ENCODE measurements around the gene GTF3A.

GTF3A gene

GRCh38 chr13:27474751-27475268 lies 50.4 kb downstream of the GTF3A start:
- Histone ChIP-seq H3K4me3 (ENCODE audit: low read length) (no peak overlapping the region), H3K9ac (ENCODE audit: low read length) (no peak overlapping the region), H3K9me3 (ENCODE audit: control insufficient read depth, low read length) (no peaks in the 10 kb centered on the region), H3K36me3 (ENCODE audit: control insufficient read depth, insufficient read depth, low read length, severe bottlenecking) (no peaks in the 10 kb centered on the region), H3K27me3 (replicated peaks; ENCODE audit: control insufficient read depth, insufficient read depth, low read length) (peaks cover 4% of the 10 kb centered on the region), H3K4me1 (ENCODE audit: control insufficient read depth, insufficient read depth, low read length) (peaks cover 10% of the 10 kb centered on the region)
- DNase-seq (ENCODE audit: low read depth): no peak

- no peaks in the 10 kb centered on the region for H3K36me3 ChIP-seq (ENCODE audit: control insufficient read depth, insufficient read depth, low read length, severe bottlenecking)
- DNase-seq (ENCODE audit: low read depth): peak; percentile 44
- peak overlapping the region; percentile 23 for H3K4me3 ChIP-seq (ENCODE audit: low read length)
- H3K9me3 ChIP-seq (ENCODE audit: control insufficient read depth, low read length): peaks cover 7% of the 10 kb centered on the region
- peaks cover 15% of the 10 kb centered on the region for H3K27me3 ChIP-seq (replicated peaks; ENCODE audit: control insufficient read depth, insufficient read depth, low read length)
- no peak overlapping the region for H3K9ac ChIP-seq (ENCODE audit: low read length)
- peaks cover 10% of the 10 kb centered on the region for H3K4me1 ChIP-seq (ENCODE audit: control insufficient read depth, insufficient read depth, low read length)
These were observed 52.7 kb downstream of the GTF3A start for GRCh38 chr13:27476943-27477703.

GRCh38 chr13:27481766-27482165 lies 57.3 kb downstream of the GTF3A start:
- peak; percentile 42 for DNase-seq (ENCODE audit: low read depth)
- peaks cover 24% of the 10 kb centered on the region for H3K27me3 ChIP-seq (replicated peaks; ENCODE audit: control insufficient read depth, insufficient read depth, low read length)
- no peak overlapping the region for H3K9ac ChIP-seq (ENCODE audit: low read length)

GRCh38 chr13:27482983-27483382 lies 58.6 kb downstream of the GTF3A start:
- Histone ChIP-seq H3K4me3 (ENCODE audit: low read length) (no peak overlapping the region), H3K9me3 (ENCODE audit: control insufficient read depth, low read length) (peaks cover 16% of the 10 kb centered on the region), H3K4me1 (ENCODE audit: control insufficient read depth, insufficient read depth, low read length) (no peaks in the 10 kb centered on the region), H3K27me3 (replicated peaks; ENCODE audit: control insufficient read depth, insufficient read depth, low read length) (peaks cover 24% of the 10 kb centered on the region), H3K9ac (ENCODE audit: low read length) (no peak overlapping the region), H3K36me3 (ENCODE audit: control insufficient read depth, insufficient read depth, low read length, severe bottlenecking) (no peaks in the 10 kb centered on the region)
- DNase-seq (ENCODE audit: low read depth): no peak

More at GRCh38 chr13:27481766-27482165, 57.3 kb downstream of the GTF3A start:
- H3K9me3 ChIP-seq (ENCODE audit: control insufficient read depth, low read length): peaks cover 16% of the 10 kb centered on the region
- H3K4me3 ChIP-seq (ENCODE audit: low read length): no peak overlapping the region
- H3K36me3 ChIP-seq (ENCODE audit: control insufficient read depth, insufficient read depth, low read length, severe bottlenecking): no peaks in the 10 kb centered on the region
- peaks cover 10% of the 10 kb centered on the region for H3K4me1 ChIP-seq (ENCODE audit: control insufficient read depth, insufficient read depth, low read length)

DNA sequence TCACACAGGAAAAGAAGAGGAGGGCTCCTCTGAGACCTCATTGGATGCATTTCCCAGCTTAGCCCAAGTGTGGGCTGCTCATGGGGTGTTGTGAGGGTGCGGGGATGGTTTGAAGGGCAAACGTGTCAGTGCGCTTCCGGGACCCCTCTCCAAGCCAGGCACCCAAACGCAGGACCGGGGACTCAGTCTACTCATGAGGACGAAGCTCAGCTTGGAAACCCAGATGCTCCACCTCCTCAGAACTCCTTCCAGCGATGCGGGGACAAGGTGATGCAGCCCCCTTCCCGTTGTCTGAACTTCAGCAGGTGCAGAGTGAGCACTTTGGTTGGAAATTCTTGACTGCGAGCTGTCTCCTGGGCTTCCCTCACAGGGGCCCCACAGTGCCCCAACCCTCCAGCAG lies 59.0 kb downstream of the GTF3A start:
- no peaks in the 10 kb centered on the region for H3K36me3 ChIP-seq (ENCODE audit: control insufficient read depth, insufficient read depth, low read length, severe bottlenecking)
- no peak for DNase-seq (ENCODE audit: low read depth)

More for the DNA sequence above, 59.0 kb downstream of the GTF3A start:
- H3K4me3 ChIP-seq (ENCODE audit: low read length): no peak overlapping the region
- no peak overlapping the region for H3K9ac ChIP-seq (ENCODE audit: low read length)
- peaks cover 24% of the 10 kb centered on the region for H3K27me3 ChIP-seq (replicated peaks; ENCODE audit: control insufficient read depth, insufficient read depth, low read length)
- H3K9me3 ChIP-seq (ENCODE audit: control insufficient read depth, low read length): peaks cover 16% of the 10 kb centered on the region
- peaks cover 1% of the 10 kb centered on the region for H3K4me1 ChIP-seq (ENCODE audit: control insufficient read depth, insufficient read depth, low read length)

Measured in adipocyte (in vitro differentiated cells).